Keratinocyte (primary cell): Measurements from ENCODE around the gene SAMD4A. TPM values are rescaled to one million over a fixed set of nuclear protein-coding genes. Genes with fewer than 3 reads are reported as not detected.
A peak's percentile ranks its signal among the peaks of the same experiment; 100 is the strongest.

Source experiments
- DNase-seq: peaks from one replicate; pipeline ENCODE4 v3.0.0-alpha.2; 2011; ENCODE audit warnings: low read depth, missing footprints, low spot score
- FAIRE-seq: peaks from 2 replicates; lab custom pipeline; 2011; peaks lifted over from hg19 to GRCh38; lab: Jason Lieb, UNC
- H2AFZ ChIP-seq: 2 replicates; pipeline ENCODE4 v1.6.0; 2012; ENCODE audit warnings: low read length, control low read depth, inconsistent platforms; ENCODE audit not compliant: control insufficient read depth
- H3K27ac ChIP-seq: 2 replicates; pipeline ENCODE4 v1.5.1; 2011; ENCODE audit warnings: low read length; ENCODE audit not compliant: control insufficient read depth, insufficient read depth
- H3K27me3 ChIP-seq: 3 replicates; pipeline ENCODE4 v1.6.0; 2011; ENCODE audit warnings: low read length; ENCODE audit not compliant: control insufficient read depth, insufficient read depth; ENCODE audit errors: extremely low read depth
- H3K36me3 ChIP-seq, 2 experiments: 2 replicates in 1 of 2; 3 replicates in 1 of 2; pipeline ENCODE4 v1.5.1; 2011; ENCODE audit warnings: low read length in 2 of 2, mild to moderate bottlenecking in 1 of 2; ENCODE audit not compliant: control insufficient read depth in 2 of 2, insufficient read depth in 2 of 2; ENCODE audit errors: extremely low read depth in 1 of 2
- H3K4me1 ChIP-seq: 3 replicates; pipeline ENCODE4 v1.5.1; 2011; ENCODE audit warnings: low read length; ENCODE audit not compliant: control insufficient read depth, insufficient read depth; ENCODE audit errors: extremely low read depth
- H3K4me2 ChIP-seq: 3 replicates; pipeline ENCODE4 v1.6.0; 2011; ENCODE audit warnings: low read depth, low read length; ENCODE audit not compliant: control insufficient read depth, insufficient read depth; ENCODE audit errors: extremely low read depth
- H3K4me3 ChIP-seq, 3 experiments: fragments of 200-600 bp in 1 of 3; sonication (generic) in 1 of 3; 2 replicates in 2 of 3; 3 replicates in 1 of 3; pipeline ENCODE4 v1.5.1; 2011 to 2016; ENCODE audit warnings: low read length in 3 of 3, mild to moderate bottlenecking in 3 of 3, control low read depth in 2 of 3, inconsistent platforms in 1 of 3, low read depth in 1 of 3, mixed read lengths in 1 of 3, mixed run types in 1 of 3, moderate library complexity in 1 of 3; ENCODE audit not compliant: control insufficient read depth in 2 of 3, insufficient read depth in 2 of 3; ENCODE audit errors: extremely low read depth in 1 of 3
- H3K79me2 ChIP-seq: 2 replicates; pipeline ENCODE4 v1.6.0; 2012; ENCODE audit warnings: low read length; ENCODE audit not compliant: control insufficient read depth, insufficient read depth
- H3K9ac ChIP-seq: 3 replicates; pipeline ENCODE4 v1.6.0; 2011; ENCODE audit warnings: low read length; ENCODE audit not compliant: control insufficient read depth, insufficient read depth; ENCODE audit errors: extremely low read depth
- H3K9me1 ChIP-seq: 3 replicates; pipeline ENCODE4 v1.6.0; 2011; ENCODE audit warnings: low read length; ENCODE audit not compliant: control insufficient read depth, insufficient read depth; ENCODE audit errors: extremely low read depth
- H3K9me3 ChIP-seq: 2 replicates; pipeline ENCODE4 v1.5.1; 2012; ENCODE audit warnings: low read depth, low read length; ENCODE audit not compliant: control insufficient read depth
- H4K20me1 ChIP-seq: 3 replicates; pipeline ENCODE4 v1.6.0; 2011; ENCODE audit warnings: low read length; ENCODE audit not compliant: control insufficient read depth, insufficient read depth; ENCODE audit errors: extremely low read depth
- EZH2 ChIP-seq: IDR thresholded peaks from one replicate; pipeline ENCODE4 v1.6.1; 2012; ENCODE audit warnings: inconsistent platforms, mild to moderate bottlenecking, low read length, moderate library complexity
- dilution Hi-C: fragments of 300-500 bp; cut with MboI; formaldehyde crosslinking; loops from one replicate; pipeline ENCODE4 v1.7.0; 2020; ENCODE audit warnings: low sequenced_read_pairs; ENCODE audit not compliant: extremely low pct_ligation_motif_present
- polyA plus RNA-seq, 5 experiments: library from polyadenylated mRNA; depleted of rRNA in 3 of 5; stranded (reverse) in 3 of 5; stranded (forward) in 1 of 5; unstranded in 1 of 5; fragments of >200 nt; gene quantifications; 1 replicate in 1 of 5; 2 replicates in 3 of 5; 3 replicates in 1 of 5; pipeline versions ENCODE4 v1.2.1 to v1.2.3, GENCODE V29; 2011 to 2012; ENCODE audit warnings: missing spikeins in 2 of 5, low read depth in 1 of 5, low replicate concordance in 1 of 5
- TF ChIP-seq, protein P1 (sequence below), 3 experiments: IDR thresholded peaks in 1 of 3; conservative IDR thresholded peaks in 1 of 3; optimal IDR thresholded peaks in 1 of 3; 2 replicates in 2 of 3; 3 replicates in 1 of 3; pipeline versions ENCODE3 to v1.5.1; 2011; ENCODE audit warnings: low read length in 3 of 3, mild to moderate bottlenecking in 3 of 3, moderate library complexity in 2 of 3, control low read depth in 1 of 3, inconsistent platforms in 1 of 3; ENCODE audit not compliant: insufficient read depth in 2 of 3; ENCODE audit errors: extremely low read depth in 1 of 3

SAMD4A gene
- polyA plus RNA-seq, 1 donor (not counting 4 experiments of a cell fraction or from before 2014, with no cell fraction given): 16.2 TPM

GRCh38 chr14:54675236-54676128 is 108.6 kb downstream of the SAMD4A start:
- H3K9ac ChIP-seq: no peak overlapping the region
- dilution Hi-C loops: no loop called here
- H3K9me1 ChIP-seq: peaks cover 5% of the 10 kb centered on the region
- no peak overlapping the region for H3K4me2 ChIP-seq
- no peak overlapping the region for H3K4me3 ChIP-seq
- TF ChIP-seq EZH2: no peak
- TF ChIP-seq, protein P1, sequence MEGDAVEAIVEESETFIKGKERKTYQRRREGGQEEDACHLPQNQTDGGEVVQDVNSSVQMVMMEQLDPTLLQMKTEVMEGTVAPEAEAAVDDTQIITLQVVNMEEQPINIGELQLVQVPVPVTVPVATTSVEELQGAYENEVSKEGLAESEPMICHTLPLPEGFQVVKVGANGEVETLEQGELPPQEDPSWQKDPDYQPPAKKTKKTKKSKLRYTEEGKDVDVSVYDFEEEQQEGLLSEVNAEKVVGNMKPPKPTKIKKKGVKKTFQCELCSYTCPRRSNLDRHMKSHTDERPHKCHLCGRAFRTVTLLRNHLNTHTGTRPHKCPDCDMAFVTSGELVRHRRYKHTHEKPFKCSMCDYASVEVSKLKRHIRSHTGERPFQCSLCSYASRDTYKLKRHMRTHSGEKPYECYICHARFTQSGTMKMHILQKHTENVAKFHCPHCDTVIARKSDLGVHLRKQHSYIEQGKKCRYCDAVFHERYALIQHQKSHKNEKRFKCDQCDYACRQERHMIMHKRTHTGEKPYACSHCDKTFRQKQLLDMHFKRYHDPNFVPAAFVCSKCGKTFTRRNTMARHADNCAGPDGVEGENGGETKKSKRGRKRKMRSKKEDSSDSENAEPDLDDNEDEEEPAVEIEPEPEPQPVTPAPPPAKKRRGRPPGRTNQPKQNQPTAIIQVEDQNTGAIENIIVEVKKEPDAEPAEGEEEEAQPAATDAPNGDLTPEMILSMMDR (optimal IDR thresholded peaks at IDR 0.05 in 1 of 3, IDR thresholded peaks at IDR 0.05 in 1 of 3, conservative IDR thresholded peaks at IDR 0.05 in 1 of 3; ENCODE audit: extremely low read depth in 1 of 3, insufficient read depth in 2 of 3, low read length in 3 of 3): no peak
- no peaks in the 10 kb centered on the region for H4K20me1 ChIP-seq
- H3K27me3 ChIP-seq: no peaks in the 10 kb centered on the region
- no peak for DNase-seq
- H3K27ac ChIP-seq: no peak overlapping the region
- FAIRE-seq: no peak
- peaks cover 3 to 4% of the 10 kb centered on the region in 2 experiments for H3K36me3 ChIP-seq
- H2AFZ ChIP-seq: no peak overlapping the region
- peaks cover 40% of the 10 kb centered on the region for H3K79me2 ChIP-seq
- peaks cover 35% of the 10 kb centered on the region for H3K4me1 ChIP-seq
- H3K9me3 ChIP-seq: no peaks in the 10 kb centered on the region

DNA sequence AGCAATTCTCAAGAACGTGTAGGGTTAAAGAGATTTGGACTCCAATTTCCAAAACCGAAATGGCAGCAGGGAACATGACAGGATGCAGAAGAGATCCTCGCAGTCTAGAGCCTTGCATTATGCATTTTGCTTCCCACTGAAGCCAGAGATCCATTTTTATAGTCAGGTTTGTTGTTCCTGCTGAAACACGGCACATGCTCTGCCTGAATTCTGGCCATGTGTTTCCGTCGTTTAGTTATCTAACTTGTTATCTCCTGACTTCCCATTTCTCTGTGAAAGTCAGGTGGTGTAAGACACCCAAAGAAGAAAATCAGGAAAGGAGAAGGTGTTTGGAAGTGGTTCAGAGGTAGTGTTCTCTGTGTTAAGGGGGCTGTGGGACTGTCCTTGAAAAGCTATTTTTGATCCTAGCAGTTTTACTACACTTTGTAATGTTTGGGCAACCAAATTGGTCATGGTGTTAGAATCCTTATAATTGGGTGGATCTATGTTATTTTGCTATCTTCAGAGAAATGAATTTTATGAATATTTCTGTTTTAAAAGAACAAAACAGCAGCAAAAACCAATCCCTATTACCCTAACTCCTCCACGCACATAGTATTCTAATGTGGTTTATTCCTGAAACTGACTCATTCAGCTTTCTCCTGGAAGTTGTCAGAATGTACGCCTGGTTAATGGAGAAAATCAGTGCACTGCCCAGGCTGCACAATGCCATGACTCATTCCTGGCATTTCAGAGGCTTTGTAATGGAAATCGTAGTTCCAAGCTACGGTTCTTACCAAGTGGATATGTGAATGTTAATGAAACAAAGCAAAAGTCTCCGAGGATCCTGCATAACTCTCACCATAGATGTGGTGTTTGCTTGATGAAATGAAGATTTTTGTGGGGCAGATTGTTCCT is 110.1 kb downstream of the SAMD4A start:
- Histone ChIP-seq H3K27me3 (no peaks in the 10 kb centered on the region), H3K9ac (peak overlapping the region; percentile 61), H3K9me3 (no peaks in the 10 kb centered on the region), H3K79me2 (peaks cover 27% of the 10 kb centered on the region), H3K4me2 (peak overlapping the region; percentile 77), H2AFZ (peak overlapping the region; percentile 11), H3K27ac (peak overlapping the region; percentile 92), H3K36me3 (peaks cover 0 to 3% of the 10 kb centered on the region in 2 experiments), H3K4me3 (peak overlapping the region in 2 of 3 experiments; percentile 34 to 40), H3K9me1 (peaks cover 2% of the 10 kb centered on the region), H4K20me1 (no peaks in the 10 kb centered on the region), H3K4me1 (peaks cover 36% of the 10 kb centered on the region)
- dilution Hi-C loops: no loop called here
- FAIRE-seq (peak; percentile 94), DNase-seq (no peak)
- TF ChIP-seq EZH2: no peak
- TF ChIP-seq, protein P1 (optimal IDR thresholded peaks at IDR 0.05 in 1 of 3, IDR thresholded peaks at IDR 0.05 in 1 of 3, conservative IDR thresholded peaks at IDR 0.05 in 1 of 3; ENCODE audit: extremely low read depth in 1 of 3, insufficient read depth in 2 of 3, low read length in 3 of 3): no peak
